ENCODE results near the gene SHROOM3.

SHROOM3 gene

DNA sequence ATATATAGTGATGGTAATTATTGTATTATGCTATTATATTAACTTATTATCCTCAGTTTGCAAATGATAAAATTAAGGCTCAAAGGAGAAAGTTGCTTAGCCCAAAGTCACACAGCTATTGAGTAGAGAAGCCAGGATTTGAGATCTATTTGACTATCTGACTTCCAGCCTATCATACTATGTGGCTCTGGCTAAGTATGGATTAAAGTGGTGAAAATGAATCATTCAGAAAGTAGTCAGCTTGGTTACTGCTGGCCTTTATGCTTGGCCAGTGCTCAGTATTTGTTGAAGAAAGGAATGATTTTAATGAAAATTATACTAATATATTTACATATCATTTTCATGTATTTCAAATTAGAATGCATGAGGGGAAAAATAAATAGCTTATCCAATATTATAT, 219.8 kb downstream of the SHROOM3 start:
- Mint-ChIP-seq H3K36me3 (ENCODE audit: low read depth) (no peaks in the 10 kb centered on the region), H3K4me3 (no peak overlapping the region), H3K4me1 (peaks cover 19% of the 10 kb centered on the region), H3K9me3 (no peaks in the 10 kb centered on the region), H3K27ac (no peak overlapping the region), H3K27me3 (ENCODE audit: low read depth) (no peaks in the 10 kb centered on the region)
- TF ChIP-seq, protein P1, sequence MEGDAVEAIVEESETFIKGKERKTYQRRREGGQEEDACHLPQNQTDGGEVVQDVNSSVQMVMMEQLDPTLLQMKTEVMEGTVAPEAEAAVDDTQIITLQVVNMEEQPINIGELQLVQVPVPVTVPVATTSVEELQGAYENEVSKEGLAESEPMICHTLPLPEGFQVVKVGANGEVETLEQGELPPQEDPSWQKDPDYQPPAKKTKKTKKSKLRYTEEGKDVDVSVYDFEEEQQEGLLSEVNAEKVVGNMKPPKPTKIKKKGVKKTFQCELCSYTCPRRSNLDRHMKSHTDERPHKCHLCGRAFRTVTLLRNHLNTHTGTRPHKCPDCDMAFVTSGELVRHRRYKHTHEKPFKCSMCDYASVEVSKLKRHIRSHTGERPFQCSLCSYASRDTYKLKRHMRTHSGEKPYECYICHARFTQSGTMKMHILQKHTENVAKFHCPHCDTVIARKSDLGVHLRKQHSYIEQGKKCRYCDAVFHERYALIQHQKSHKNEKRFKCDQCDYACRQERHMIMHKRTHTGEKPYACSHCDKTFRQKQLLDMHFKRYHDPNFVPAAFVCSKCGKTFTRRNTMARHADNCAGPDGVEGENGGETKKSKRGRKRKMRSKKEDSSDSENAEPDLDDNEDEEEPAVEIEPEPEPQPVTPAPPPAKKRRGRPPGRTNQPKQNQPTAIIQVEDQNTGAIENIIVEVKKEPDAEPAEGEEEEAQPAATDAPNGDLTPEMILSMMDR (IDR thresholded peaks at IDR 0.05; ENCODE audit: unreplicated experiment in 3 of 3): no peak

DNA sequence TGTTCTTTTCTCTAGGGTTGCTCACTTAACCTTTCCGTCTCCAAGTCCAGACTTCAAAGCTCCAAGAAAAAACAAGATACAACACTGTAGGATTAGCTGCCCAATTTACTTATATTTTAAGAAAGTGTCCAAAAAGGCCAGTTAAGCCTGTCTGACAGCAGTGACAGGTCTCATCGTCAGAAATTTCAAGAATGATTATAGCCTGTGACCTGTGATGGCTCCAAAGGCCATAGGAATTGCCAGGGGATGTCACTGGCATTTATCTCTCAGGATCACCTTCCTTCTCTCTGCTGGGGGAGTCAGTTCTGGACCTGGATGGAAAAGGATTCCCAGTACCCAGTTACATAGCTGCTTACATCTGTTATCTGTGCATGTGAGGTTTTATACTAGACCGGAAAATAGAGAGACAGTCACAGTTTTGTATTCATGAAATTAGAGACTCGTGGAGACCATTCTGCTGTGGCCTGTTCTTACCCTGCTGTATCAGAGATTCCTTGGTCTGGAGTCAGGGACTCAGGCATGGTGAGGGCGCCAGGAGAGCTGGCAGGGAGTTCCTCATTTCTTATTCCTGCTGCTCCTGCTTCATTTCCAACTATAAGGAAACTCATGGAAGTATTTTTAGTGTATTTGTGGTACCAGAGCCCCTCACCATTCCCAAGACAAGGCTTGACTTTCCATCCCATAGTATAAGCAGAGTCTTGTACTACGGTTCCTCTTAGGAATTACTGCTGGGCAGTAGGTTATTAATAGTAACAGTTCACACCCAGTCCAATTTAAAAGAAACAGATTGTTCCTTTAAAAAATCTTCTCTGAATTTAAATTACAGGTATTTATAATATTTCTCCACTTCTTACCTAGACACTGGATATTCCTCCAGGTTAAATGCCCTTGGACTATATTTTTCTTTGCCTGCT, 220.8 kb downstream of the SHROOM3 start:
- Mint-ChIP-seq H3K4me3 (no peak overlapping the region), H3K36me3 (ENCODE audit: low read depth) (no peaks in the 10 kb centered on the region), H3K27me3 (ENCODE audit: low read depth) (no peaks in the 10 kb centered on the region), H3K27ac (no peak overlapping the region), H3K9me3 (no peaks in the 10 kb centered on the region), H3K4me1 (peaks cover 19% of the 10 kb centered on the region)
- TF ChIP-seq, protein P1 (IDR thresholded peaks at IDR 0.05; ENCODE audit: unreplicated experiment in 3 of 3): no peak

DNA sequence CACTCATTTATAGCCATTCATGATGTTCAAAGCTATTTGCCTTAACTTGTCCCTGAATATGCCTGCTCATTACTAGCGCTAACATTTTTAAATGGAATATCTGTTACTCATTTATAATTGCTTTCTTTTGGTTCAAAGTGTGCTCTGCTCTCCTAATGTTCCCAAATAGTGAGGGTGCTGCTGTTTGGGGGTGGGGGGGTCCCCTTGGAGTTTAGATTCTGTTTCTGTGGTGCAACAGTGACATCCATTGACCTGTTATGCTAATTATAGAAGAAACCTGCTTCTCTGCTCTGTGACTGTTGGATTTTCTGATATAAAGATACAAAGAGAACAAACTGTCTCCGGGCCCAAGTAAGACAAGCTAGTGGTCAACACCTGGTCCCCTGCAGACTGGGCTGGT, 222.4 kb downstream of the SHROOM3 start:
- TF ChIP-seq, protein P1 (IDR thresholded peaks at IDR 0.05; ENCODE audit: unreplicated experiment in 3 of 3): no peak
- H3K36me3 Mint-ChIP-seq (ENCODE audit: low read depth): no peaks in the 10 kb centered on the region
- H3K9me3 Mint-ChIP-seq: no peaks in the 10 kb centered on the region
- no peaks in the 10 kb centered on the region for H3K27me3 Mint-ChIP-seq (ENCODE audit: low read depth)
- H3K4me1 Mint-ChIP-seq: peaks cover 19% of the 10 kb centered on the region
- no peak overlapping the region for H3K4me3 Mint-ChIP-seq
- no peak overlapping the region for H3K27ac Mint-ChIP-seq

DNA sequence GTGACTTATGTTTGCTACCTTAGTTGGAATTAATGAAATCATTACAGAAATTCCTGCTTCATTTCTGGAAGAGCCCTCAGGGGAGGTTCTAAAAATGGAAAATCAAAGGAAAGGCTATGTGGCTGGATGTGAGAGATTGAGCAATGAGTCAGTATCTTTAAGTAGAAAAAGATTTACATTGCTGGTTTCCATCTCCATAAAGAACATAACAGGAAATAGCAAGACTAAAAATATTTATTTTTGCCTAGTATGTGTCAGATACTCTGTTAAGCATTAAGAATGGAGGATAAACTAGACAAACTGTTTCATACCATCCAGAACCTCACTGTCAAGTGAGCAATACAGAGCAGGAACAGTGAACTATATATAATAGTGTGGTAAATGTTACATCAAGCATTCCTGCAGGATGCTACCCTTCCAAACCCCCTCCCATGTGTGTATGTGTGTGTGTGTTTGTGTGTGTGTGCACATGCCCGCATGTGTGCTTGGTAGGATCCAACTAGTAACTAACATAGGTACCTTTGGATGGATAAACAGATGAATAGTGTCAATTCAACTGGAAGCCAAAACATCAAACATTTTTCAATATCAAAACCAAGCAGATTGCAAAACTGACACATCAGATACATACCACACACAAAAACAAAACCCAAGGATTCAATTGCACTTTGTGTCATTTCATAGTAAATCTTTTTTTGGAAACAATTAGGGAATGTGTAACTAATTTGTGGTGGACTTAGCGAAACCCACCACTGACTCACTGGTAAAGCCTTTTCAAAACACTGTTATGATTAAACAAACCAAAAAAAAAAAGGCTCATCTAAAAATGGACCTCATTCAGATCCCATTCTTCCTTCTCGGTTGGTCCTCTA, 223.4 kb downstream of the SHROOM3 start:
- Mint-ChIP-seq H3K4me3 (no peak overlapping the region), H3K36me3 (ENCODE audit: low read depth) (no peaks in the 10 kb centered on the region), H3K9me3 (no peaks in the 10 kb centered on the region), H3K4me1 (peaks cover 19% of the 10 kb centered on the region), H3K27ac (no peak overlapping the region), H3K27me3 (ENCODE audit: low read depth) (no peaks in the 10 kb centered on the region)
- TF ChIP-seq, protein P1 (IDR thresholded peaks at IDR 0.05; ENCODE audit: unreplicated experiment in 3 of 3): no peak

DNA sequence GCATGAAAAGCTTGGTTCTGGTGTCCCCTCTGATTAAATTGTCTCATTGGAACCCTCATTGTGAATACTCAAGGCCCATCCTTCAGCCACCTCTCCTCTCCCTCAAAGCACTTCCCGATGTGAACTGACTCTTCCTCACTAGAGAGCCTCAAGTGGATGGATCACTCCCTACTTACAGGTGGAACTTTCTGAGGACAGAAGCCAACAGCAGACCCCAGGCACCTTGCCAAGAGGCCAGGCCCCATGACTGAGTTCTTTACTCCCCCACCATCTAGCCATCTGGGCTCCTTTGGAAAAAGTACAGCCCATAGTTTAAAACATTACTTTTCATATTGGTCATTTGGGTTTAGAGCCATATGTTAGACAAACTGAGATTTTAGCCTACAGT, 224.1 kb downstream of the SHROOM3 start:
- Mint-ChIP-seq H3K9me3 (no peaks in the 10 kb centered on the region), H3K4me3 (no peak overlapping the region)

More for the DNA sequence above, 224.1 kb downstream of the SHROOM3 start:
- H3K4me1 Mint-ChIP-seq: peaks cover 19% of the 10 kb centered on the region
- no peaks in the 10 kb centered on the region for H3K36me3 Mint-ChIP-seq (ENCODE audit: low read depth)
- H3K27me3 Mint-ChIP-seq (ENCODE audit: low read depth): no peaks in the 10 kb centered on the region
- peak overlapping the region in 1 of 3 experiments; percentile 16 for H3K27ac Mint-ChIP-seq
- TF ChIP-seq, protein P1 (IDR thresholded peaks at IDR 0.05; ENCODE audit: unreplicated experiment in 3 of 3): no peak

All from nephron (organoid).